Dedifferentiated amniotic fluid mesenchymal stem cell (primary cell): Measurements from ENCODE around the gene RPGRIP1.
A peak's percentile ranks its signal among the peaks of the same experiment; 100 is the strongest.
"Not testable (repeated sequence)": the region's sequence is repeated elsewhere in the genome, so short reads cannot be mapped to it uniquely, and the experiment has no call there.

ENCODE experiments used
- DNase-seq: peaks from one replicate; pipeline ENCODE4 v3.0.0-alpha.2; 2016; ENCODE audit errors: extremely low spot score

Gene RPGRIP1

GRCh38 chr14:21299562-21300130 is 19.8 kb downstream of the RPGRIP1 start:
- DNase-seq, result no peak

- DNase-seq, result no peak
These were observed 21.0 kb downstream of the RPGRIP1 start for GRCh38 chr14:21300892-21301291.

GRCh38 chr14:21302013-21302835 is 22.3 kb downstream of the RPGRIP1 start:
- no peak for DNase-seq

- DNase-seq, result not testable (repeated sequence)
These were observed 22.9 kb downstream of the RPGRIP1 start for GRCh38 chr14:21302836-21303140.

- no peak for DNase-seq
These were observed 27.8 kb downstream of the RPGRIP1 start for GRCh38 chr14:21307637-21308036.

GRCh38 chr14:21308132-21308478 is 28.2 kb downstream of the RPGRIP1 start:
- DNase-seq, result no peak

GRCh38 chr14:21308479-21309237 is 28.8 kb downstream of the RPGRIP1 start:
- DNase-seq, result peak; percentile 17

- DNase-seq, result no peak
These were observed 29.4 kb downstream of the RPGRIP1 start for GRCh38 chr14:21309238-21309636.

- DNase-seq, result no peak
These were observed 30.1 kb downstream of the RPGRIP1 start for GRCh38 chr14:21309956-21310355.

- DNase-seq, result no peak
These were observed 31.7 kb downstream of the RPGRIP1 start for GRCh38 chr14:21311614-21312013.

GRCh38 chr14:21313512-21313911 is 33.6 kb downstream of the RPGRIP1 start:
- no peak for DNase-seq

GRCh38 chr14:21317398-21317797 is 37.5 kb downstream of the RPGRIP1 start:
- no peak for DNase-seq

GRCh38 chr14:21320913-21321312 is 41.0 kb downstream of the RPGRIP1 start:
- no peak for DNase-seq

- DNase-seq, result no peak
These were observed 42.8 kb downstream of the RPGRIP1 start for GRCh38 chr14:21322716-21323115.

GRCh38 chr14:21326972-21327371 is 47.1 kb downstream of the RPGRIP1 start:
- DNase-seq, result no peak
